ENCODE data around the gene CREB3L2.
"Not testable (repeated sequence)": the region's sequence is repeated elsewhere in the genome, so short reads cannot be mapped to it uniquely, and the experiment has no call there.

Gene CREB3L2

GRCh38 chr7:138001529-138002095 lies at the start of gene CREB3L2:
Gene CREB3L2, minus strand, starts transcription at chr7:138002086. Its CDS starts 381 bp downstream, at chr7:138001705.
- FAIRE-seq (no peak), DNase-seq (ENCODE audit: low spot score) (peak; percentile 40)

GRCh38 chr7:138049505-138050116 lies 47.7 kb upstream of the CREB3L2 start:
- FAIRE-seq, result no peak
- no peak for DNase-seq (ENCODE audit: low spot score)

- FAIRE-seq, result no peak
- no peak for DNase-seq (ENCODE audit: low spot score)
These were observed 46.0 kb upstream of the CREB3L2 start for GRCh38 chr7:138047907-138048306.

GRCh38 chr7:138044897-138045296 lies 43.0 kb upstream of the CREB3L2 start:
- FAIRE-seq (no peak), DNase-seq (ENCODE audit: low spot score) (no peak)

GRCh38 chr7:138040063-138040462 lies 38.2 kb upstream of the CREB3L2 start:
- not testable (repeated sequence) for FAIRE-seq; DNase-seq (ENCODE audit: low spot score)

GRCh38 chr7:138036135-138036534 lies 34.2 kb upstream of the CREB3L2 start:
- peak; percentile 68 for FAIRE-seq
- no peak for DNase-seq (ENCODE audit: low spot score)

GRCh38 chr7:138033241-138033640 lies 31.4 kb upstream of the CREB3L2 start:
- no peak for DNase-seq (ENCODE audit: low spot score)
- FAIRE-seq, result no peak

GRCh38 chr7:138032770-138033169 lies 30.9 kb upstream of the CREB3L2 start:
- DNase-seq (ENCODE audit: low spot score), result no peak
- FAIRE-seq, result no peak

GRCh38 chr7:138032186-138032585 lies 30.3 kb upstream of the CREB3L2 start:
- DNase-seq (ENCODE audit: low spot score) (peak; percentile 82), FAIRE-seq (peak; percentile 97)

GRCh38 chr7:138030679-138031351 lies 28.9 kb upstream of the CREB3L2 start:
- DNase-seq (ENCODE audit: low spot score) (peak; percentile 53), FAIRE-seq (peak; percentile 92)

- DNase-seq (ENCODE audit: low spot score), result peak; percentile 60
These were observed 28.1 kb upstream of the CREB3L2 start for GRCh38 chr7:138029941-138030340.

GRCh38 chr7:138029126-138029525 lies 27.2 kb upstream of the CREB3L2 start:
- no peak for FAIRE-seq
- DNase-seq (ENCODE audit: low spot score), result no peak

More at GRCh38 chr7:138029941-138030340, 28.1 kb upstream of the CREB3L2 start:
- FAIRE-seq, result peak; percentile 94

GRCh38 chr7:138027100-138027499 lies 25.2 kb upstream of the CREB3L2 start:
- FAIRE-seq (no peak), DNase-seq (ENCODE audit: low spot score) (no peak)

- no peak for DNase-seq (ENCODE audit: low spot score)
- no peak for FAIRE-seq
These were observed 23.6 kb upstream of the CREB3L2 start for GRCh38 chr7:138025215-138026186.

- no peak for DNase-seq (ENCODE audit: low spot score)
- no peak for FAIRE-seq
These were observed 22.9 kb upstream of the CREB3L2 start for GRCh38 chr7:138024765-138025164.

- DNase-seq (ENCODE audit: low spot score), result no peak
- FAIRE-seq, result peak; percentile 62
These were observed 22.4 kb upstream of the CREB3L2 start for GRCh38 chr7:138024343-138024691.

GRCh38 chr7:138023618-138024342 lies 21.9 kb upstream of the CREB3L2 start:
- DNase-seq (ENCODE audit: low spot score), result no peak
- FAIRE-seq, result no peak

GRCh38 chr7:138021889-138022288 lies 20.0 kb upstream of the CREB3L2 start:
- DNase-seq (ENCODE audit: low spot score), result peak; percentile 32
- peak; percentile 2 for FAIRE-seq

GRCh38 chr7:138017992-138018391 lies 16.1 kb upstream of the CREB3L2 start:
- DNase-seq (ENCODE audit: low spot score) (no peak), FAIRE-seq (no peak)

- FAIRE-seq (no peak), DNase-seq (ENCODE audit: low spot score) (no peak)
These were observed 13.2 kb upstream of the CREB3L2 start for GRCh38 chr7:138015096-138015495.

- FAIRE-seq (no peak), DNase-seq (ENCODE audit: low spot score) (no peak)
These were observed 12.8 kb upstream of the CREB3L2 start for GRCh38 chr7:138014686-138015085.

Data from RCC 7860 (cell line).